GM23338 (cell line): ENCODE measurements around the gene ASPSCR1.

Experiments used
- CREB1 ChIP-seq: fragments of 250-450 bp; sonication (Bioruptor Pico); IDR thresholded peaks from 2 replicates; pipeline ENCODE4 v1.5.0; 2020; ENCODE audit warnings: low read depth, mild to moderate bottlenecking, moderate library complexity
- EZH2phosphoT487 ChIP-seq: fragments of 200-600 bp; sonication (generic); IDR thresholded peaks from one replicate; pipeline ENCODE4 v1.8.1; 2018; ENCODE audit warnings: antibody characterized with exemption; ENCODE audit not compliant: unreplicated experiment
- JUNB ChIP-seq: IDR thresholded peaks from one replicate; pipeline ENCODE4 v1.6.1; 2016; ENCODE audit warnings: antibody characterized with exemption; ENCODE audit not compliant: unreplicated experiment
- POLR2AphosphoS5 ChIP-seq: IDR thresholded peaks from 2 replicates; pipeline ENCODE4 v1.6.1; 2016; ENCODE audit warnings: antibody characterized with exemption, low read depth
- ZNF114 ChIP-seq: fragments of 250-450 bp; sonication (Bioruptor Pico); IDR thresholded peaks from 2 replicates; pipeline ENCODE4 v1.5.0; 2020; ENCODE audit warnings: mild to moderate bottlenecking, moderate library complexity
- TF ChIP-seq, protein P1 (sequence below), 2 experiments: fragments of 200-600 bp in 1 of 2; sonication (generic) in 1 of 2; conservative IDR thresholded peaks; 2 replicates each; pipeline versions ENCODE4 v1.5.1 to v1.6.1; 2016 to 2017; ENCODE audit warnings: antibody characterized with exemption in 2 of 2, low read depth in 2 of 2, mild to moderate bottlenecking in 2 of 2, moderate library complexity in 1 of 2
- TF ChIP-seq, protein P2 (sequence below): IDR thresholded peaks from one replicate; pipeline ENCODE4 v1.6.1; 2018; ENCODE audit warnings: antibody characterized with exemption; ENCODE audit not compliant: unreplicated experiment

DNA sequence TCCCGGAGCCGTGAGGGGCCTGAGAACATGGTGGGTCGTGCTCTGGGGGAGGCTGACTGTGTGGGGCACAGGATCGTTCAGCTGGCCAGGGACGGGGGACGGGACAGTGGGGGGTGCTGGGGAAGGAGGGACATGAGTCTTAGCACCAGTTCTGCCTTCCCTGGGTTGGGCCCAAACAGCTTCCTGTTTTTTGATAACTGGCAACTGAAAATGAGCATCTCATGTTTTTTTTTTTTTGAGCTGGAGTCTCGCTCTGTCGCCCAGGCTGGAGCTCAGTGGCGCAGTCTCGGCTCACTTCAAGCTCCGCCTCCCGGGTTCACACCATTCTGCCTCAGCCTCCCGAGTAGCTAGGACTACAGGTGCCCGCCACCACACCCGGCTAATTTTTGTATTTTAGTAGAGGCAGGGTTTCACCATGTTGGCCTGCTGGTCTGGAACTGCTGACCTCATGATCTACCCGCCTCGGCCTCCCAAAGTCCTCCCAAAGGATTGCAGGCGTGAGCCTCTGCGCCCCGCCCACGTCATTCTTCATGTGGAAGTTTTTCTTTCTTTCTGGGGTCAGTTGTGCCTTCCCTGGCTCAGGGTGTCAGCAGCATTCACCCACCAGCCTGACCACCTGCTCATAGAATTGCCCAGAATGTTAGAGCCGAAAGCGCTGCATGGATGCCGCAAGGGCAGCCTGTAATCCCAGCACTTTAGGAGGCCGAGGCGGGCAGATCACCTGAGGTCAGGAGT is 6.4 kb downstream of the ASPSCR1 start:
- no peak for TF ChIP-seq CREB1 (CRISPR knock-in tag)
- TF ChIP-seq JUNB = no peak
- no peak for TF ChIP-seq POLR2AphosphoS5
- no peak for TF ChIP-seq EZH2phosphoT487
- TF ChIP-seq, protein P1, sequence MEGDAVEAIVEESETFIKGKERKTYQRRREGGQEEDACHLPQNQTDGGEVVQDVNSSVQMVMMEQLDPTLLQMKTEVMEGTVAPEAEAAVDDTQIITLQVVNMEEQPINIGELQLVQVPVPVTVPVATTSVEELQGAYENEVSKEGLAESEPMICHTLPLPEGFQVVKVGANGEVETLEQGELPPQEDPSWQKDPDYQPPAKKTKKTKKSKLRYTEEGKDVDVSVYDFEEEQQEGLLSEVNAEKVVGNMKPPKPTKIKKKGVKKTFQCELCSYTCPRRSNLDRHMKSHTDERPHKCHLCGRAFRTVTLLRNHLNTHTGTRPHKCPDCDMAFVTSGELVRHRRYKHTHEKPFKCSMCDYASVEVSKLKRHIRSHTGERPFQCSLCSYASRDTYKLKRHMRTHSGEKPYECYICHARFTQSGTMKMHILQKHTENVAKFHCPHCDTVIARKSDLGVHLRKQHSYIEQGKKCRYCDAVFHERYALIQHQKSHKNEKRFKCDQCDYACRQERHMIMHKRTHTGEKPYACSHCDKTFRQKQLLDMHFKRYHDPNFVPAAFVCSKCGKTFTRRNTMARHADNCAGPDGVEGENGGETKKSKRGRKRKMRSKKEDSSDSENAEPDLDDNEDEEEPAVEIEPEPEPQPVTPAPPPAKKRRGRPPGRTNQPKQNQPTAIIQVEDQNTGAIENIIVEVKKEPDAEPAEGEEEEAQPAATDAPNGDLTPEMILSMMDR (conservative IDR thresholded peaks at IDR 0.05; ENCODE audit: low read depth in 2 of 2) = no peak
- TF ChIP-seq ZNF114 (CRISPR knock-in tag) = no peak
- TF ChIP-seq, protein P2, sequence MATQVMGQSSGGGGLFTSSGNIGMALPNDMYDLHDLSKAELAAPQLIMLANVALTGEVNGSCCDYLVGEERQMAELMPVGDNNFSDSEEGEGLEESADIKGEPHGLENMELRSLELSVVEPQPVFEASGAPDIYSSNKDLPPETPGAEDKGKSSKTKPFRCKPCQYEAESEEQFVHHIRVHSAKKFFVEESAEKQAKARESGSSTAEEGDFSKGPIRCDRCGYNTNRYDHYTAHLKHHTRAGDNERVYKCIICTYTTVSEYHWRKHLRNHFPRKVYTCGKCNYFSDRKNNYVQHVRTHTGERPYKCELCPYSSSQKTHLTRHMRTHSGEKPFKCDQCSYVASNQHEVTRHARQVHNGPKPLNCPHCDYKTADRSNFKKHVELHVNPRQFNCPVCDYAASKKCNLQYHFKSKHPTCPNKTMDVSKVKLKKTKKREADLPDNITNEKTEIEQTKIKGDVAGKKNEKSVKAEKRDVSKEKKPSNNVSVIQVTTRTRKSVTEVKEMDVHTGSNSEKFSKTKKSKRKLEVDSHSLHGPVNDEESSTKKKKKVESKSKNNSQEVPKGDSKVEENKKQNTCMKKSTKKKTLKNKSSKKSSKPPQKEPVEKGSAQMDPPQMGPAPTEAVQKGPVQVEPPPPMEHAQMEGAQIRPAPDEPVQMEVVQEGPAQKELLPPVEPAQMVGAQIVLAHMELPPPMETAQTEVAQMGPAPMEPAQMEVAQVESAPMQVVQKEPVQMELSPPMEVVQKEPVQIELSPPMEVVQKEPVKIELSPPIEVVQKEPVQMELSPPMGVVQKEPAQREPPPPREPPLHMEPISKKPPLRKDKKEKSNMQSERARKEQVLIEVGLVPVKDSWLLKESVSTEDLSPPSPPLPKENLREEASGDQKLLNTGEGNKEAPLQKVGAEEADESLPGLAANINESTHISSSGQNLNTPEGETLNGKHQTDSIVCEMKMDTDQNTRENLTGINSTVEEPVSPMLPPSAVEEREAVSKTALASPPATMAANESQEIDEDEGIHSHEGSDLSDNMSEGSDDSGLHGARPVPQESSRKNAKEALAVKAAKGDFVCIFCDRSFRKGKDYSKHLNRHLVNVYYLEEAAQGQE = no peak
